Femur (tissue), 1 donor: Measurements from ENCODE around the gene RFXANK.
A peak's percentile ranks its signal among the peaks of the same experiment; 100 is the strongest.
"Not testable (repeated sequence)": the region's sequence is repeated elsewhere in the genome, so short reads cannot be mapped to it uniquely, and the experiment has no call there.

ENCODE experiments used
- DNase-seq: peaks from one replicate; pipeline ENCODE4 v3.0.0-alpha.2; 2017

Gene RFXANK

GRCh38 chr19:19192078-19192882 is at the start of gene RFXANK, which contains the start of gene BORCS8:
TSS of gene RFXANK (plus strand) at chr19:19192258. CDS start at chr19:19193947, 1,689 bp downstream.
TSS of gene BORCS8 (minus strand) at chr19:19192152. CDS start at chr19:19192117, 35 bp downstream.
- DNase-seq, result peak; percentile 100

GRCh38 chr19:19142347-19142746 is 49.7 kb upstream of the RFXANK start:
- DNase-seq, result no peak

GRCh38 chr19:19145281-19145680 is 46.8 kb upstream of the RFXANK start:
- DNase-seq, result no peak

- peak; percentile 86 for DNase-seq
Measured at GRCh38 chr19:19145684-19146608, 46.1 kb upstream of the RFXANK start.

GRCh38 chr19:19146865-19147264 is 45.2 kb upstream of the RFXANK start:
- DNase-seq, result no peak

GRCh38 chr19:19147344-19147743 is 44.7 kb upstream of the RFXANK start:
- no peak for DNase-seq

- not testable (repeated sequence) for DNase-seq
Measured at GRCh38 chr19:19148504-19148903, 43.6 kb upstream of the RFXANK start.

- no peak for DNase-seq
Measured at GRCh38 chr19:19149435-19149834, 42.6 kb upstream of the RFXANK start.

- DNase-seq, result no peak
Measured at GRCh38 chr19:19151418-19151817, 40.6 kb upstream of the RFXANK start.

- no peak for DNase-seq
Measured at GRCh38 chr19:19152668-19153384, 39.2 kb upstream of the RFXANK start.

- no peak for DNase-seq
Measured at GRCh38 chr19:19154768-19155494, 37.1 kb upstream of the RFXANK start.

GRCh38 chr19:19155495-19156219 is 36.4 kb upstream of the RFXANK start:
- DNase-seq, result no peak

GRCh38 chr19:19157808-19158207 is 34.2 kb upstream of the RFXANK start:
- no peak for DNase-seq

- DNase-seq, result no peak
Measured at GRCh38 chr19:19159534-19159933, 32.5 kb upstream of the RFXANK start.

GRCh38 chr19:19160461-19161035 is 31.5 kb upstream of the RFXANK start:
- no peak for DNase-seq

GRCh38 chr19:19162495-19162894 is 29.6 kb upstream of the RFXANK start:
- DNase-seq, result no peak

GRCh38 chr19:19165396-19165795 is 26.7 kb upstream of the RFXANK start:
- DNase-seq, result no peak

- no peak for DNase-seq
Measured at GRCh38 chr19:19167612-19168011, 24.4 kb upstream of the RFXANK start.

- DNase-seq, result no peak
Measured at GRCh38 chr19:19169236-19170052, 22.6 kb upstream of the RFXANK start.
